Measurements from ENCODE around the gene SHLD1.

DNA sequence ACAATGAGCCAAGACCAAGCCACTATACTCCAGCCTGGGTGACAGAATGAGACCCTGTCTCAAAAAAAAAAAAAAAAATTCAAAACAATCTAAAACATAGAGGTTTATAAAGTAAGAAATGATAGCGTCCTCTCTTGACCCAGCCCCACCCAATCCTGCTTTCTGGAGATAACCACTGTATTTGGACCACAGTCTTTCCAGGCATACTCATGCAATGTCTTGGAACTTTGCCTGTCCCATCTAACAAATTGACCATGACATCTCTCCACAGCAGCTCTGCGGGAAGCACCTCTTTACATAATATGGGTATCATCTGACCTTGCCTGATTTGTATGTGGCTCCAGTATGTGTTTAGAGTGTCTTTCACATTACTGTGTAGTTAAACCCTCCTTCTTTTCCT, 9.1 kb upstream of the SHLD1 start:
- TF ChIP-seq, protein P1, sequence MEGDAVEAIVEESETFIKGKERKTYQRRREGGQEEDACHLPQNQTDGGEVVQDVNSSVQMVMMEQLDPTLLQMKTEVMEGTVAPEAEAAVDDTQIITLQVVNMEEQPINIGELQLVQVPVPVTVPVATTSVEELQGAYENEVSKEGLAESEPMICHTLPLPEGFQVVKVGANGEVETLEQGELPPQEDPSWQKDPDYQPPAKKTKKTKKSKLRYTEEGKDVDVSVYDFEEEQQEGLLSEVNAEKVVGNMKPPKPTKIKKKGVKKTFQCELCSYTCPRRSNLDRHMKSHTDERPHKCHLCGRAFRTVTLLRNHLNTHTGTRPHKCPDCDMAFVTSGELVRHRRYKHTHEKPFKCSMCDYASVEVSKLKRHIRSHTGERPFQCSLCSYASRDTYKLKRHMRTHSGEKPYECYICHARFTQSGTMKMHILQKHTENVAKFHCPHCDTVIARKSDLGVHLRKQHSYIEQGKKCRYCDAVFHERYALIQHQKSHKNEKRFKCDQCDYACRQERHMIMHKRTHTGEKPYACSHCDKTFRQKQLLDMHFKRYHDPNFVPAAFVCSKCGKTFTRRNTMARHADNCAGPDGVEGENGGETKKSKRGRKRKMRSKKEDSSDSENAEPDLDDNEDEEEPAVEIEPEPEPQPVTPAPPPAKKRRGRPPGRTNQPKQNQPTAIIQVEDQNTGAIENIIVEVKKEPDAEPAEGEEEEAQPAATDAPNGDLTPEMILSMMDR (IDR thresholded peaks at IDR 0.05; ENCODE audit: low read length) = no peak
- no peak for TF ChIP-seq EZH2 (optimal IDR thresholded peaks at IDR 0.05; ENCODE audit: low read depth, low read length)

All from MM.1S (cell line).